Mucosa of stomach (tissue), 1 donor: ENCODE data around the gene IGSF21.

Experiments used
- H3K27me3 ChIP-seq: one replicate; pipeline ENCODE4 v1.7.0; 2013; ENCODE audit warnings: mild to moderate bottlenecking, low read length; ENCODE audit not compliant: control insufficient read depth, insufficient read depth
- H3K36me3 ChIP-seq: one replicate; pipeline ENCODE4 v1.7.0; 2013; ENCODE audit warnings: low read length; ENCODE audit not compliant: control insufficient read depth, insufficient read depth
- H3K4me1 ChIP-seq: one replicate; pipeline ENCODE4 v1.7.0; 2013; ENCODE audit warnings: mild to moderate bottlenecking, low read length; ENCODE audit not compliant: control insufficient read depth, insufficient read depth
- H3K4me3 ChIP-seq: one replicate; pipeline ENCODE4 v1.7.0; 2013; ENCODE audit warnings: low read length
- H3K9ac ChIP-seq: one replicate; pipeline ENCODE4 v1.7.0; 2013; ENCODE audit warnings: mild to moderate bottlenecking, low read length, moderate library complexity
- H3K9me3 ChIP-seq: one replicate; pipeline ENCODE4 v1.7.0; 2013; ENCODE audit warnings: mild to moderate bottlenecking, low read length, moderate library complexity; ENCODE audit not compliant: control insufficient read depth
- donor health status: Pancreatic carcinoma.

IGSF21 gene

GRCh38 chr1:18309552-18310155, 202.1 kb downstream of the IGSF21 start:
- Histone ChIP-seq H3K27me3 (peaks cover 8% of the 10 kb centered on the region), H3K36me3 (no peaks in the 10 kb centered on the region), H3K9ac (no peak overlapping the region), H3K4me3 (no peak overlapping the region), H3K9me3 (no peaks in the 10 kb centered on the region), H3K4me1 (peaks cover 6% of the 10 kb centered on the region)

GRCh38 chr1:18312961-18313360, 205.4 kb downstream of the IGSF21 start:
- Histone ChIP-seq H3K9ac (no peak overlapping the region), H3K36me3 (no peaks in the 10 kb centered on the region), H3K27me3 (peaks cover 4% of the 10 kb centered on the region), H3K4me1 (peaks cover 35% of the 10 kb centered on the region), H3K9me3 (no peaks in the 10 kb centered on the region), H3K4me3 (no peak overlapping the region)

GRCh38 chr1:18313523-18313922, 205.9 kb downstream of the IGSF21 start:
- H3K36me3 ChIP-seq: no peaks in the 10 kb centered on the region
- no peaks in the 10 kb centered on the region for H3K9me3 ChIP-seq
- H3K4me3 ChIP-seq: no peak overlapping the region
- peaks cover 35% of the 10 kb centered on the region for H3K4me1 ChIP-seq
- H3K9ac ChIP-seq: no peak overlapping the region
- H3K27me3 ChIP-seq: peaks cover 4% of the 10 kb centered on the region

- no peak overlapping the region for H3K4me3 ChIP-seq
- H3K9me3 ChIP-seq: peaks cover 3% of the 10 kb centered on the region
- peaks cover 4% of the 10 kb centered on the region for H3K27me3 ChIP-seq
- peaks cover 35% of the 10 kb centered on the region for H3K4me1 ChIP-seq
- H3K36me3 ChIP-seq: no peaks in the 10 kb centered on the region
- H3K9ac ChIP-seq: no peak overlapping the region
Measured at GRCh38 chr1:18314399-18314798, 206.8 kb downstream of the IGSF21 start.

GRCh38 chr1:18315449-18315848, 207.9 kb downstream of the IGSF21 start:
- Histone ChIP-seq H3K9ac (no peak overlapping the region), H3K4me3 (no peak overlapping the region), H3K27me3 (peaks cover 2% of the 10 kb centered on the region), H3K9me3 (peaks cover 3% of the 10 kb centered on the region), H3K4me1 (peaks cover 44% of the 10 kb centered on the region), H3K36me3 (no peaks in the 10 kb centered on the region)

- H3K4me1 ChIP-seq: peaks cover 45% of the 10 kb centered on the region
- no peaks in the 10 kb centered on the region for H3K27me3 ChIP-seq
- H3K9me3 ChIP-seq: peaks cover 3% of the 10 kb centered on the region
- no peak overlapping the region for H3K4me3 ChIP-seq
- H3K9ac ChIP-seq: no peak overlapping the region
- H3K36me3 ChIP-seq: no peaks in the 10 kb centered on the region
Measured at GRCh38 chr1:18316764-18317163, 209.2 kb downstream of the IGSF21 start.

- H3K4me1 ChIP-seq: peaks cover 44% of the 10 kb centered on the region
- peaks cover 3% of the 10 kb centered on the region for H3K9me3 ChIP-seq
- peaks cover 4% of the 10 kb centered on the region for H3K27me3 ChIP-seq
- H3K9ac ChIP-seq: no peak overlapping the region
- H3K36me3 ChIP-seq: no peaks in the 10 kb centered on the region
- H3K4me3 ChIP-seq: no peak overlapping the region
Measured at GRCh38 chr1:18319099-18319498, 211.5 kb downstream of the IGSF21 start.

- Histone ChIP-seq H3K27me3 (peaks cover 4% of the 10 kb centered on the region), H3K4me3 (no peak overlapping the region), H3K9ac (no peak overlapping the region), H3K4me1 (peaks cover 35% of the 10 kb centered on the region), H3K36me3 (no peaks in the 10 kb centered on the region), H3K9me3 (peaks cover 3% of the 10 kb centered on the region)
Measured at GRCh38 chr1:18320051-18320450, 212.5 kb downstream of the IGSF21 start.

- Histone ChIP-seq H3K9me3 (peaks cover 3% of the 10 kb centered on the region), H3K4me1 (peaks cover 15% of the 10 kb centered on the region), H3K27me3 (peaks cover 4% of the 10 kb centered on the region), H3K9ac (no peak overlapping the region), H3K4me3 (no peak overlapping the region), H3K36me3 (no peaks in the 10 kb centered on the region)
Measured at GRCh38 chr1:18322368-18323032, 214.9 kb downstream of the IGSF21 start.

- peaks cover 3% of the 10 kb centered on the region for H3K9me3 ChIP-seq
Measured at GRCh38 chr1:18323259-18323658, 215.7 kb downstream of the IGSF21 start.

GRCh38 chr1:18324246-18324645, 216.6 kb downstream of the IGSF21 start:
- H3K36me3 ChIP-seq: no peaks in the 10 kb centered on the region
- H3K4me1 ChIP-seq: peaks cover 11% of the 10 kb centered on the region
- H3K27me3 ChIP-seq: peaks cover 4% of the 10 kb centered on the region
- H3K9ac ChIP-seq: no peak overlapping the region
- no peaks in the 10 kb centered on the region for H3K9me3 ChIP-seq
- H3K4me3 ChIP-seq: no peak overlapping the region

More at GRCh38 chr1:18323259-18323658, 215.7 kb downstream of the IGSF21 start:
- Histone ChIP-seq H3K4me3 (no peak overlapping the region), H3K9ac (no peak overlapping the region), H3K27me3 (peaks cover 4% of the 10 kb centered on the region), H3K36me3 (no peaks in the 10 kb centered on the region), H3K4me1 (peaks cover 11% of the 10 kb centered on the region)

- no peaks in the 10 kb centered on the region for H3K36me3 ChIP-seq
- H3K4me1 ChIP-seq: peaks cover 4% of the 10 kb centered on the region
- no peak overlapping the region for H3K9ac ChIP-seq
- H3K27me3 ChIP-seq: peaks cover 4% of the 10 kb centered on the region
- no peaks in the 10 kb centered on the region for H3K9me3 ChIP-seq
- H3K4me3 ChIP-seq: no peak overlapping the region
Measured at GRCh38 chr1:18325136-18325535, 217.5 kb downstream of the IGSF21 start.
